Prostate gland (tissue), 2 donors: ENCODE measurements around the gene C17orf100. TPM values are rescaled to one million over a fixed set of nuclear protein-coding genes. Genes with fewer than 3 reads are reported as not detected.

Experiments used
- DNase-seq: peaks from one replicate; pipeline ENCODE4 v3.0.0-alpha.2; 2019; ENCODE audit warnings: low spot score
- H3K27ac ChIP-seq, 2 donors: fragments of 200-600 bp; sonication (generic); 2 replicates each; pipeline ENCODE4 v1.5.1; 2017 to 2019
- H3K27me3 ChIP-seq: fragments of 200-600 bp; sonication (generic); replicated peaks from 2 replicates; pipeline ENCODE4 v1.5.1; 2019; ENCODE audit not compliant: insufficient read depth
- H3K36me3 ChIP-seq, 2 donors: fragments of 200-600 bp; sonication (generic); 1 replicate in 1 of 2; 2 replicates in 1 of 2; pipeline versions ENCODE4 v1.5.1 to v1.8.1; 2017 to 2019
- H3K4me1 ChIP-seq: fragments of 200-600 bp; sonication (generic); replicated peaks from 2 replicates; pipeline ENCODE4 v1.5.1; 2019
- H3K4me3 ChIP-seq, 2 donors: fragments of 200-600 bp; sonication (generic); 2 replicates each; pipeline ENCODE4 v1.5.1; 2017 to 2019
- H3K9me3 ChIP-seq: fragments of 200-600 bp; sonication (generic); 2 replicates; pipeline ENCODE4 v1.5.1; 2017
- CTCF ChIP-seq, 4 experiments: fragments of 200-600 bp in 2 of 4; fragments of 450-650 bp in 2 of 4; sonication (generic) in 2 of 4; IDR thresholded peaks; 1 replicate in 3 of 4; 2 replicates in 1 of 4; pipeline ENCODE4 v1.5.1; 2016 to 2019; ENCODE audit warnings: antibody characterized with exemption in 4 of 4, mild to moderate bottlenecking in 2 of 4, moderate library complexity in 2 of 4
- POLR2A ChIP-seq: fragments of 450-650 bp; IDR thresholded peaks from one replicate; pipeline ENCODE4 v1.6.1; 2016; ENCODE audit warnings: antibody characterized with exemption, mild to moderate bottlenecking
- POLR2AphosphoS5 ChIP-seq: sonication (generic); formaldehyde crosslinking; IDR thresholded peaks from one replicate; pipeline ENCODE4 v1.6.1; 2017; ENCODE audit warnings: antibody characterized with exemption
- WGBS: methylation state at CpG from one replicate; pipeline ENCODE4 v1.1.5; 2018; 5-methylcytosine and 5-hydroxymethylcytosine counted together
- intact Hi-C: fragments of 100-400 bp; cut with DNase I; formaldehyde crosslinking; loops from one replicate; pipeline ENCODE4 v1.14.2; 2022
- total RNA-seq, 2 donors: library from RNA; depleted of rRNA; stranded (reverse); fragments of >200 nt; gene quantifications; one replicate each; pipeline ENCODE4 v1.1.0, GENCODE V29; 2016

The C17orf100 gene
- total RNA-seq, 2 donors from 2014 or later: 3.5 to 6.1 TPM

- DNase-seq: no peak
- intact Hi-C loops: no loop called here
- Histone ChIP-seq H3K4me1 (no peaks in the 10 kb centered on the region), H3K27ac (no peak overlapping the region), H3K27me3 (no peaks in the 10 kb centered on the region), H3K36me3 (no peaks in the 10 kb centered on the region), H3K9me3 (no peaks in the 10 kb centered on the region), H3K4me3 (no peak overlapping the region)
- 52% methylated on average over 4 of the region's 4 CpGs for WGBS
- TF ChIP-seq POLR2A (no peak), CTCF (IDR thresholded peaks at IDR 0.05) (no peak), POLR2AphosphoS5 (no peak)
Measured at GRCh38 chr17:6681176-6681575, 29.6 kb downstream of the C17orf100 start.

GRCh38 chr17:6681671-6682070 lies 30.1 kb downstream of the C17orf100 start:
- Histone ChIP-seq H3K4me1 (no peaks in the 10 kb centered on the region), H3K27me3 (no peaks in the 10 kb centered on the region), H3K9me3 (no peaks in the 10 kb centered on the region), H3K27ac (no peak overlapping the region), H3K4me3 (no peak overlapping the region), H3K36me3 (no peaks in the 10 kb centered on the region)
- TF ChIP-seq POLR2AphosphoS5: no peak
- TF ChIP-seq POLR2A: no peak
- no peak for TF ChIP-seq CTCF (IDR thresholded peaks at IDR 0.05)
- intact Hi-C loops: no loop called here
- WGBS: 66% methylated on average over 5 of the region's 5 CpGs
- no peak for DNase-seq

- H3K27ac ChIP-seq: no peak overlapping the region
- no peaks in the 10 kb centered on the region for H3K27me3 ChIP-seq
- H3K9me3 ChIP-seq: no peaks in the 10 kb centered on the region
Measured at GRCh38 chr17:6682339-6682738, 30.8 kb downstream of the C17orf100 start.

GRCh38 chr17:6683081-6683684 lies 31.6 kb downstream of the C17orf100 start:
- TF ChIP-seq CTCF (IDR thresholded peaks at IDR 0.05) (no peak), POLR2A (no peak), POLR2AphosphoS5 (no peak)
- Histone ChIP-seq H3K4me1 (no peaks in the 10 kb centered on the region), H3K9me3 (no peaks in the 10 kb centered on the region), H3K36me3 (no peaks in the 10 kb centered on the region), H3K27ac (no peak overlapping the region), H3K4me3 (no peak overlapping the region), H3K27me3 (no peaks in the 10 kb centered on the region)
- DNase-seq: no peak
- WGBS: 69% methylated on average over 3 of the region's 3 CpGs
- intact Hi-C loops: no loop called here

More at GRCh38 chr17:6682339-6682738, 30.8 kb downstream of the C17orf100 start:
- DNase-seq: no peak
- intact Hi-C loops: no loop called here
- no peaks in the 10 kb centered on the region for H3K36me3 ChIP-seq
- TF ChIP-seq POLR2A (no peak), CTCF (IDR thresholded peaks at IDR 0.05) (no peak)
- no peaks in the 10 kb centered on the region for H3K4me1 ChIP-seq
- H3K4me3 ChIP-seq: no peak overlapping the region
- 86% methylated on average over 4 of the region's 4 CpGs for WGBS

- Histone ChIP-seq H3K27ac (no peak overlapping the region), H3K9me3 (no peaks in the 10 kb centered on the region), H3K4me3 (no peak overlapping the region), H3K4me1 (no peaks in the 10 kb centered on the region), H3K36me3 (no peaks in the 10 kb centered on the region), H3K27me3 (no peaks in the 10 kb centered on the region)
- DNase-seq: no peak
- TF ChIP-seq POLR2AphosphoS5 (no peak), CTCF (IDR thresholded peaks at IDR 0.05) (no peak), POLR2A (no peak)
- 93% methylated on average over 3 of the region's 3 CpGs for WGBS
- intact Hi-C loops: no loop called here
Measured at GRCh38 chr17:6683730-6684459, 32.3 kb downstream of the C17orf100 start.
